Cerebellar nuclear complex (tissue), 1 donor: ENCODE data around the gene BRIP1.
"Not testable (repeated sequence)": the region's sequence is repeated elsewhere in the genome, so short reads cannot be mapped to it uniquely, and the experiment has no call there.

Experiments
- DNase-seq, 2 experiments: peaks; one replicate each; lab custom pipeline; 2025; lab: John Stamatoyannopoulos, UW

The BRIP1 gene

GRCh38 chr17:61827649-61828395 lies 35.5 kb downstream of the BRIP1 start:
- DNase-seq = no peak

- not testable (repeated sequence) for DNase-seq
Measured at GRCh38 chr17:61826866-61827265, 36.5 kb downstream of the BRIP1 start.

GRCh38 chr17:61826198-61826597 lies 37.1 kb downstream of the BRIP1 start:
- DNase-seq = not testable (repeated sequence)

GRCh38 chr17:61825448-61826137 lies 37.7 kb downstream of the BRIP1 start:
- DNase-seq = no peak

GRCh38 chr17:61822326-61823285 lies 40.7 kb downstream of the BRIP1 start:
- DNase-seq = no peak

GRCh38 chr17:61821655-61822054 lies 41.7 kb downstream of the BRIP1 start:
- no peak for DNase-seq

GRCh38 chr17:61819265-61819664 lies 44.1 kb downstream of the BRIP1 start:
- not testable (repeated sequence) for DNase-seq

GRCh38 chr17:61818225-61818624 lies 45.1 kb downstream of the BRIP1 start:
- DNase-seq = no peak

GRCh38 chr17:61817452-61817851 lies 45.9 kb downstream of the BRIP1 start:
- no peak for DNase-seq

- no peak for DNase-seq
Measured at GRCh38 chr17:61816538-61816937, 46.8 kb downstream of the BRIP1 start.

GRCh38 chr17:61815863-61816503 lies 47.3 kb downstream of the BRIP1 start:
- DNase-seq = no peak

GRCh38 chr17:61814485-61814884 lies 48.8 kb downstream of the BRIP1 start:
- DNase-seq = no peak

GRCh38 chr17:61813211-61813610 lies 50.1 kb downstream of the BRIP1 start:
- DNase-seq = no peak

GRCh38 chr17:61812747-61813146 lies 50.6 kb downstream of the BRIP1 start:
- DNase-seq = no peak

- DNase-seq = no peak
Measured at GRCh38 chr17:61809816-61810392, 53.4 kb downstream of the BRIP1 start.

- no peak for DNase-seq
Measured at GRCh38 chr17:61808442-61808841, 54.9 kb downstream of the BRIP1 start.

GRCh38 chr17:61806936-61807335 lies 56.4 kb downstream of the BRIP1 start:
- no peak for DNase-seq

- DNase-seq = no peak
Measured at GRCh38 chr17:61806081-61806828, 57.1 kb downstream of the BRIP1 start.

GRCh38 chr17:61805399-61805798 lies 57.9 kb downstream of the BRIP1 start:
- no peak for DNase-seq

GRCh38 chr17:61803796-61804195 lies 59.5 kb downstream of the BRIP1 start:
- no peak for DNase-seq

GRCh38 chr17:61803216-61803615 lies 60.1 kb downstream of the BRIP1 start:
- no peak for DNase-seq
